NCI-H2029 (cell line): ENCODE data around the gene NAE1.

Experiments used
- DNase-seq: peaks from one replicate; lab custom pipeline; 2025; lab: John Stamatoyannopoulos, UW

The NAE1 gene

GRCh38 chr16:66850115-66850815 is 19.5 kb upstream of the NAE1 start:
- no peak for DNase-seq

- DNase-seq, result no peak
These were observed 18.8 kb upstream of the NAE1 start for GRCh38 chr16:66849549-66849948.

- DNase-seq, result no peak
These were observed 18.2 kb upstream of the NAE1 start for GRCh38 chr16:66849021-66849420.

GRCh38 chr16:66848172-66848571 is 17.4 kb upstream of the NAE1 start:
- DNase-seq, result no peak

- DNase-seq, result no peak
These were observed 16.8 kb upstream of the NAE1 start for GRCh38 chr16:66847533-66848067.

- no peak for DNase-seq
These were observed 16.1 kb upstream of the NAE1 start for GRCh38 chr16:66846831-66847230.

- no peak for DNase-seq
These were observed 15.5 kb upstream of the NAE1 start for GRCh38 chr16:66846266-66846665.

GRCh38 chr16:66845791-66846221 is 15.0 kb upstream of the NAE1 start:
- no peak for DNase-seq

GRCh38 chr16:66845080-66845410 is 14.3 kb upstream of the NAE1 start:
- no peak for DNase-seq

- DNase-seq, result no peak
These were observed 13.7 kb upstream of the NAE1 start, which contains the start of gene CA7 for GRCh38 chr16:66844342-66845079. Gene CA7, plus strand, starts transcription at chr16:66844414. Its CDS starts 74 bp downstream, at chr16:66844488.

GRCh38 chr16:66844009-66844341 is 13.2 kb upstream of the NAE1 start:
- no peak for DNase-seq

- no peak for DNase-seq
These were observed 12.4 kb upstream of the NAE1 start for GRCh38 chr16:66843191-66843590.

- peak; percentile 30 for DNase-seq
These were observed 12.0 kb upstream of the NAE1 start for GRCh38 chr16:66842765-66843164.

- DNase-seq, result no peak
These were observed 10.6 kb upstream of the NAE1 start for GRCh38 chr16:66841366-66841765.

- DNase-seq, result no peak
These were observed 10.1 kb upstream of the NAE1 start for GRCh38 chr16:66840883-66841282.

- no peak for DNase-seq
These were observed 4.0 kb upstream of the NAE1 start for GRCh38 chr16:66834746-66835145.

GRCh38 chr16:66832661-66833305 is 2.0 kb upstream of the NAE1 start:
- peak; percentile 32 for DNase-seq

- DNase-seq, result no peak
These were observed 1.4 kb upstream of the NAE1 start for GRCh38 chr16:66832190-66832589.

- no peak for DNase-seq
These were observed 6.8 kb downstream of the NAE1 start for GRCh38 chr16:66824006-66824405.

GRCh38 chr16:66814734-66815133 is 16.0 kb downstream of the NAE1 start:
- DNase-seq, result no peak

GRCh38 chr16:66811043-66811442 is 19.7 kb downstream of the NAE1 start:
- no peak for DNase-seq

- no peak for DNase-seq
These were observed 20.4 kb downstream of the NAE1 start for GRCh38 chr16:66810391-66810790.

GRCh38 chr16:66809765-66810164 is 21.0 kb downstream of the NAE1 start:
- DNase-seq, result no peak
